Stomach (tissue), 4 donors: ENCODE results near the gene ZCCHC7.

Experiments
- POLR2AphosphoS5 ChIP-seq, 3 donors: sonication (generic); formaldehyde crosslinking; IDR thresholded peaks; one replicate each; pipeline ENCODE4 v1.6.1; 2016; ENCODE audit warnings: antibody characterized with exemption in 3 of 3
- TF ChIP-seq, protein P1 (sequence below), 7 experiments: fragments of 450-650 bp in 4 of 7; fragments of 200-600 bp in 3 of 7; sonication (generic) in 3 of 7; IDR thresholded peaks; one replicate each; pipeline ENCODE4 v1.5.1; 2016 to 2019; ENCODE audit warnings: antibody characterized with exemption in 7 of 7, control low read depth in 2 of 7, mild to moderate bottlenecking in 1 of 7

DNA sequence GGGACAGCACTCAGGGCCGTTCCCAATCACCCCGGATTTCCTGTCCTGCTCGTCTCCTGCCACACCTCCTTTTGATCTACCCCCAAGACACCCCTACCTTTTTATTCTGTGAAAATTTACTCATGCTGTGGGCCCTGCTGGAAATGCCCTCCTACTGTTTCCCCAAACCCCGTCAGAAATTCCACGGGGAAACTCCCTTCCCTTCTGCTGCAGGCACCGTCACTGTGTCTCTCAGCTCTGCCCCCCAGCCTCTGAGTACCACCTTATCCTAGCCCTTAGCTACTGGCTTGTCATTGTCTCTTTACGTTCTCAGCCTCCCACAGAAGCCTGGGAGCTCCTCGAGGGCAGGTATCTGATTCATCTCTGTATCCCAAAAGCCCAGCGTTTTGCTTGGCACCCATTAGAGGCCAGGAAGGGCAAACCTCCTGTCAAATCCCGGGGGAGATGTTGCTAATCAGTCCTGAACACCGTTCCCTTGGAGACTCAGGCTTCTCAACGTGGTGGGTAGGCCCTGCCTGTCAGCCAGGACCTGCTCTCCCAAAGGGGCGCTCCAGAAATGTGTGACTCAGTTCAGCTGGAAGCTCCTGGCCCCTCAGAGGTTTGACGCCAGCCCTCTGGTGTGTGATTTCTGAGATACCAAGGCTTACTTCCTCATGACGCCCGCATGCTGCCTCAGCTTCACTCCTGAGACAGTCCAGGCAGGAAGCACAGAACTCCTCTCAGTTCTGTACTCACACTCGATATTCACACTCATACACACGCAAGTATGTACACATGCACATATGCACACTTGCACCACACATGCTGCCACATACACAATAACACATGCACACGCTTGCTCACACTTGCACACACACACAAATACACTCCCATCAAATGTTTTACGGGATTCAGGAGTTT is 251.4 kb downstream of the ZCCHC7 start:
- no peak for TF ChIP-seq POLR2AphosphoS5 (IDR thresholded peaks at IDR 0.05)
- TF ChIP-seq, protein P1, sequence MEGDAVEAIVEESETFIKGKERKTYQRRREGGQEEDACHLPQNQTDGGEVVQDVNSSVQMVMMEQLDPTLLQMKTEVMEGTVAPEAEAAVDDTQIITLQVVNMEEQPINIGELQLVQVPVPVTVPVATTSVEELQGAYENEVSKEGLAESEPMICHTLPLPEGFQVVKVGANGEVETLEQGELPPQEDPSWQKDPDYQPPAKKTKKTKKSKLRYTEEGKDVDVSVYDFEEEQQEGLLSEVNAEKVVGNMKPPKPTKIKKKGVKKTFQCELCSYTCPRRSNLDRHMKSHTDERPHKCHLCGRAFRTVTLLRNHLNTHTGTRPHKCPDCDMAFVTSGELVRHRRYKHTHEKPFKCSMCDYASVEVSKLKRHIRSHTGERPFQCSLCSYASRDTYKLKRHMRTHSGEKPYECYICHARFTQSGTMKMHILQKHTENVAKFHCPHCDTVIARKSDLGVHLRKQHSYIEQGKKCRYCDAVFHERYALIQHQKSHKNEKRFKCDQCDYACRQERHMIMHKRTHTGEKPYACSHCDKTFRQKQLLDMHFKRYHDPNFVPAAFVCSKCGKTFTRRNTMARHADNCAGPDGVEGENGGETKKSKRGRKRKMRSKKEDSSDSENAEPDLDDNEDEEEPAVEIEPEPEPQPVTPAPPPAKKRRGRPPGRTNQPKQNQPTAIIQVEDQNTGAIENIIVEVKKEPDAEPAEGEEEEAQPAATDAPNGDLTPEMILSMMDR (IDR thresholded peaks at IDR 0.05), result no peak
